ENCODE data around the gene RBM20. TPM values are rescaled to one million over a fixed set of nuclear protein-coding genes. Genes with fewer than 3 reads are reported as not detected.

Gene RBM20
- total RNA-seq, 1 donor from 2014 or later = 0.32 TPM

DNA sequence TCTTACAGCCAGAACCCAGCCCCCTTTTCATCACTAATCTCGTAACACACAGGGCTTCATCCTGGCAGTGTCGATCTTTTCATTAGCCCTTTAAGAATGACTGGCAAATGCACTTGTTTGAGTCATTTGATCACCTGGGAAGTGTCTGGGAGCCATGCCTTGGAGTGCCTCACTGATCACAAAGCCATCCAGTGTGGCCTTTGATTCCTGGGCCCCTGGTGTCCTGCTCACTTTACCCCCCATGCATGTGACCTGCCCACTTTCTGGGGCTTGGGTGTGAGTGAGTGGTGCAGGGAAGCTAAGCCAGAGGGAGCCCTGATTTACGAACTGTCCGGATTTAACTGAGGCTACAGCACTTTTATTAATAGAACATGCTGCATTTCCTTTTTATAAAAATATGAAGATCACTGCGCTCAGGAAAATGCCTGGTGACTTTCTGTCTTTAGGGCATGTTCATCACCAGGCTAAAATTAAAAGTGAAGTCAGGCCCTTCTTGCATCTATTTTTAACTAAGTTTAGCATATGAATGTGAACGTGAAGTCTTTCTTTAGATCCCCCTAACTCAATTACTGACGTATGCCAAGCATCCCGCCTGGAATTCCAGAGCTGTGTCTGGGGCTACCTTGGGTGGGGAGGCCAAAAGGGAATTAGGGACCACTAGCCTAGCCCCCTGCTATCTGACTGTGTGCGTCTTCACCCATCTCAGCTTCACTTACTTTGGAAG lies 23.6 kb downstream of the RBM20 start:
- Histone ChIP-seq H3K36me3 (no peaks in the 10 kb centered on the region), H3K4me2 (peak overlapping the region; percentile 3), H3K27me3 (peaks cover 100% of the 10 kb centered on the region), H4K20me1 (ENCODE audit: low read depth) (peaks cover 18% of the 10 kb centered on the region), H3K9me3 (ENCODE audit: low read depth) (no peaks in the 10 kb centered on the region), H3K9ac (no peak overlapping the region), H3K79me2 (ENCODE audit: low read depth) (no peaks in the 10 kb centered on the region), H3K27ac (no peak overlapping the region), H3K4me1 (peaks cover 14% of the 10 kb centered on the region), H3F3A (ENCODE audit: low read depth) (peaks cover 29% of the 10 kb centered on the region), H3K4me3 (no peak overlapping the region), H2AFZ (replicated peaks) (no peak overlapping the region)
- TF ChIP-seq, protein P1, sequence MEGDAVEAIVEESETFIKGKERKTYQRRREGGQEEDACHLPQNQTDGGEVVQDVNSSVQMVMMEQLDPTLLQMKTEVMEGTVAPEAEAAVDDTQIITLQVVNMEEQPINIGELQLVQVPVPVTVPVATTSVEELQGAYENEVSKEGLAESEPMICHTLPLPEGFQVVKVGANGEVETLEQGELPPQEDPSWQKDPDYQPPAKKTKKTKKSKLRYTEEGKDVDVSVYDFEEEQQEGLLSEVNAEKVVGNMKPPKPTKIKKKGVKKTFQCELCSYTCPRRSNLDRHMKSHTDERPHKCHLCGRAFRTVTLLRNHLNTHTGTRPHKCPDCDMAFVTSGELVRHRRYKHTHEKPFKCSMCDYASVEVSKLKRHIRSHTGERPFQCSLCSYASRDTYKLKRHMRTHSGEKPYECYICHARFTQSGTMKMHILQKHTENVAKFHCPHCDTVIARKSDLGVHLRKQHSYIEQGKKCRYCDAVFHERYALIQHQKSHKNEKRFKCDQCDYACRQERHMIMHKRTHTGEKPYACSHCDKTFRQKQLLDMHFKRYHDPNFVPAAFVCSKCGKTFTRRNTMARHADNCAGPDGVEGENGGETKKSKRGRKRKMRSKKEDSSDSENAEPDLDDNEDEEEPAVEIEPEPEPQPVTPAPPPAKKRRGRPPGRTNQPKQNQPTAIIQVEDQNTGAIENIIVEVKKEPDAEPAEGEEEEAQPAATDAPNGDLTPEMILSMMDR (IDR thresholded peaks at IDR 0.05) = no peak
- no peak for TF ChIP-seq EZH2phosphoT487 (IDR thresholded peaks at IDR 0.05)
- no peak for TF ChIP-seq EZH2 (IDR thresholded peaks at IDR 0.05)
- DNase-seq (ENCODE audit: low spot score) = peak; percentile 47
- Mint-ChIP-seq H3K27ac (no peak overlapping the region), H3K36me3 (no peaks in the 10 kb centered on the region), H3K4me3 (no peak overlapping the region), H3K4me1 (peaks cover 26% of the 10 kb centered on the region), H3K27me3 (ENCODE audit: insufficient read depth, low read depth) (peaks cover 8% of the 10 kb centered on the region), H3K9me3 (peaks cover 3% of the 10 kb centered on the region)

DNA sequence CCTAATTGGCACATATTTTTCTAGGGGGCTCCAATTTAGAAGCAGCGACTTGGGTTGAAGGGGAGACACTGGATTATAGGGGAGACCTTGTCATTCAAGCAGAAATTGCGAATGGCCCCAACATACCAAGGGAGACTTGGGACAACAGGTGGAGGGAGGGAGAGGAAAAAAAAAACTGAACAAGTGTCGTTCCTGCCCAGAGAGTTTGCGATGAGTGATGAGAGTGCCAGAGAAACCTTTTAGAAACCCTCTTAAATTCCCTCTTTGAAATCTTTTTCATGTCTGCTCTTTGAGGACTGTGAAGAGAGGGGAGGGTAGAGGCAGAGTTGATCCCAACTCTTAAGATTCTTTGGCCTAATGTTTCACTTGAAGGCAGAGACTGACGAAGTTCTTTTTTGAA lies 24.3 kb downstream of the RBM20 start:
- no peak overlapping the region for H2AFZ ChIP-seq (replicated peaks)
- no peaks in the 10 kb centered on the region for H3K79me2 ChIP-seq (ENCODE audit: low read depth)
- H4K20me1 ChIP-seq (ENCODE audit: low read depth) = peaks cover 18% of the 10 kb centered on the region
- H3K9ac ChIP-seq = no peak overlapping the region
- no peak overlapping the region for H3K4me3 Mint-ChIP-seq
- H3K36me3 Mint-ChIP-seq = no peaks in the 10 kb centered on the region
- TF ChIP-seq, protein P1 (IDR thresholded peaks at IDR 0.05) = no peak
- no peak for TF ChIP-seq EZH2phosphoT487 (IDR thresholded peaks at IDR 0.05)
- H3K27ac ChIP-seq = no peak overlapping the region
- H3K4me1 ChIP-seq = peaks cover 14% of the 10 kb centered on the region
- no peak overlapping the region for H3K27ac Mint-ChIP-seq
- peaks cover 100% of the 10 kb centered on the region for H3K27me3 ChIP-seq
- H3K9me3 ChIP-seq (ENCODE audit: low read depth) = no peaks in the 10 kb centered on the region
- no peak overlapping the region for H3K4me3 ChIP-seq
- DNase-seq (ENCODE audit: low spot score) = no peak
- peaks cover 3% of the 10 kb centered on the region for H3K9me3 Mint-ChIP-seq
- H3K4me2 ChIP-seq = peak overlapping the region; percentile 3
- no peaks in the 10 kb centered on the region for H3K36me3 ChIP-seq
- peaks cover 10% of the 10 kb centered on the region for H3K27me3 Mint-ChIP-seq (ENCODE audit: insufficient read depth, low read depth)
- peaks cover 26% of the 10 kb centered on the region for H3K4me1 Mint-ChIP-seq
- peaks cover 29% of the 10 kb centered on the region for H3F3A ChIP-seq (ENCODE audit: low read depth)

DNA sequence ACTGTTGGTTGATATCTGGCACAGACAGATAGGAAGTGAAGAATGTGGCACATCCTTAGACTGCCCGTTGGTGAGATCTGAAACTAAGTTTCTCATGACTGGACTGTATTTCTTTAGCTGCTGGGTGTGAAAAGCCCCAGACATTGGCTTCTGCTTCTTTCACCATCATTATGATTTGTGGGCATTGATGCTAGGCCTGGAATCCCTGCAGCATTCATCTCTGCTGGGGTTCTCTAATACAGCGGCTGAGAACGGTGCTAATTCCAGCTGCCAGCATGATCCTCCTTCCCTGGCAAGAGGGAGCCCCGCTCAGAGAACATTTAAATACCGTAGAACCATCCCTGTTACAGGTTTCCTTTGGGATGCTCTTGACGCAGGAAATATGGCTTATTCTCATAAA lies 26.2 kb downstream of the RBM20 start:
- no peak overlapping the region for H3K9ac ChIP-seq
- no peak overlapping the region for H3K4me3 Mint-ChIP-seq
- peaks cover 100% of the 10 kb centered on the region for H3K27me3 ChIP-seq
- DNase-seq (ENCODE audit: low spot score) = peak; percentile 33
- H3K27ac ChIP-seq = no peak overlapping the region
- H3K9me3 Mint-ChIP-seq = no peaks in the 10 kb centered on the region
- H3K4me1 Mint-ChIP-seq = peaks cover 23% of the 10 kb centered on the region
- peaks cover 18% of the 10 kb centered on the region for H4K20me1 ChIP-seq (ENCODE audit: low read depth)
- no peaks in the 10 kb centered on the region for H3K9me3 ChIP-seq (ENCODE audit: low read depth)
- no peak overlapping the region for H3K4me2 ChIP-seq
- H3K27me3 Mint-ChIP-seq (ENCODE audit: insufficient read depth, low read depth) = peaks cover 10% of the 10 kb centered on the region
- H3K36me3 Mint-ChIP-seq = no peaks in the 10 kb centered on the region
- H3K4me3 ChIP-seq = no peak overlapping the region
- TF ChIP-seq EZH2phosphoT487 (IDR thresholded peaks at IDR 0.05) (no peak), EZH2 (IDR thresholded peaks at IDR 0.05) (no peak)
- TF ChIP-seq, protein P1 (IDR thresholded peaks at IDR 0.05) = no peak
- no peaks in the 10 kb centered on the region for H3K36me3 ChIP-seq
- peaks cover 14% of the 10 kb centered on the region for H3K4me1 ChIP-seq
- no peak overlapping the region for H3K27ac Mint-ChIP-seq
- H3K79me2 ChIP-seq (ENCODE audit: low read depth) = no peaks in the 10 kb centered on the region
- peaks cover 29% of the 10 kb centered on the region for H3F3A ChIP-seq (ENCODE audit: low read depth)
- H2AFZ ChIP-seq (replicated peaks) = no peak overlapping the region

Measured in neural progenitor cell (in vitro differentiated cells).